NCI-H748 treated with DMSO at 0.1 percent for 48 hours (cell line): ENCODE measurements around the gene PCDH12.

Source experiments
- DNase-seq: peaks from one replicate; lab custom pipeline; 2025; lab: John Stamatoyannopoulos, UW

PCDH12 gene

DNA sequence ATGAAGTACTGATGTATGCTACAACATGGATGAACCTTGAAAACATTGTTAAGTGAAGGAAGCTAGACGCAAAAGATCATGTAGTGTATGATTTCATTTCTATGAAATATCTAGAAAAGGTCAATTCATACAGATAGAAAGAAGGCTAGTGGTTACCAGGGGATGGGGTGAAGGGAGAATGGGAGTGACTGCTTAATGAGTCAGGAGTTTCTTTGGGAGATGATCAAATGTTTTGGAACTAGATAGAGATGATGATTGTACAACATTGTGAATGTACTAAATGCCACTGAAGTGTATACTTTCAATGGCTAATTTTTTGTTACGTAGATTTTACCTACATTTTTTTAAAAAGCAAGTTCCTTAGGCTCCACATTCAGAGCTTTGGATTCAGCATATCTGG, 49.2 kb downstream of the PCDH12 start:
- no peak for DNase-seq

DNA sequence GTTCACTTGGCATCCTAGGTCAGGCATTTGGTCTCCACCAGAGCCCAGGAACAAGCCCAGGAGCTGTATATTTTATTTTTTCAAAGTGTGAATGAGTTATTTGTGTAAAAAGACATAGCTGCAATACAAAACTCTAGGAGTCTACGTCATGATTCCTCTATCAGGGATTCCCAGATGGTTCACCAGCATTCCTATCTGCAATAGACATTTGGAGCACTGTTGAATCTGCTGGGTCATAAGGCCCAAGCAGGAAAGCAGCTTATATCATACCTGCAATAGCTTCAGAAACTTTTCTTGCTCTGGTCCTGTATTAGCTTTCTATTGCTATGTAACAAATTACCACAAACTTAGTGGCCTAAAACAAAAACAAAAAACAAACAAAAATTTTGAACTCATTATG, 51.0 kb downstream of the PCDH12 start:
- no peak for DNase-seq

DNA sequence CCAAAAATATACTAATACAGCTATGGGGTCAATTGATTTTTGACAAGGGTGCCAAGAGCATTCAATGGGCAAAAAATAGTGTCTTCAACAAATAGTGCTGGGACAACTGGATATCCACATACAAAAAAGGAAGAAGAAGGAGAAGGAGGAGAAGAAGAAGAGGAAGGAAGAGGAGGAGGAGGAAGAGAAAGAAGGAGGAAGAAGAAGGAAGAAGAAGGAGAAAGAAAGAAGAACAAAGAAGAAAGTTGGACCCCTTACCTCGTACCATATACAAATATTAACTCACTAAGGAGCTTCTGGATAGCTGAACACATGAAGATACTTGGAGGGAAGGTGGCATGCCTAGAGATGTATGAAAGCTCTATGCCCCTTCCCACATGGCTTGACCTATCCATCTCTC, 51.5 kb downstream of the PCDH12 start:
- no peak for DNase-seq

DNA sequence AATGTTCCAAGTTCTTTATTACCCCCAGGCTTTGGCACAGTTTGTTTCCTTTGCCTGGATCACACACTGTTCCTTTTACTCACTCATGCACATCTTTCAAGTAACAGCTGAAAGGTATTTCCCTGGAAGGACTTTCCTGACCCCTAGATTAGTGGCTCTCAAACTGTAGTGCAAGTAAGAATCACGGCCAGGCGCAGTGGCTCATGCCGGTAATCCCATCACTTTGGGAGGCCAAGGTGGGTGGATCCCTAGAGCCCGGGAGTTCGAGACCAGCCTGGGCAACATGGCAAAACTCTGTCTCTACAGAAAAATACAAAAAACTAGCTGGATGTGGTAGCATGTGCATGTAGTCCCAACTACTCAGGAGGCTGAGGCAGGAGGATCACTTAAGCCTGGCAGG, 53.5 kb downstream of the PCDH12 start:
- no peak for DNase-seq

DNA sequence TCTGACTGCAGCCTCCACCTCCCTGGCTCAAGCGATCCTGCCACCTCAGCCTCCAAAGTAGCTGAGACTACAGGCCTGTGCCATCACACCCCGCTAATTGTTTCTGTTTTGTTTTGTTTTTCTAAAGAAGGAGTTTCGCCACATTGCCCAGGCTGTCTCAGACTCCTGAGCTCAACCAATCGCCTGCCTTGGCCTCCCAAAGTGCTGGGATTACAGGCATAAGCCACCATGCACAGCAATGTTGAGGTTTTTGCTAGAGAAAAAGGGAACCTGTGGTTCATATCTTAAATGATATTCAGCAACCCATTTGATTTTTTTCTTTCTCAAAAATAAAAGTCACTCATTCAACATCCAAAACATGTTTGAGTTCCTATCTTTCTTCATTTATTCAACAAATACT, 54.7 kb downstream of the PCDH12 start:
- no peak for DNase-seq

DNA sequence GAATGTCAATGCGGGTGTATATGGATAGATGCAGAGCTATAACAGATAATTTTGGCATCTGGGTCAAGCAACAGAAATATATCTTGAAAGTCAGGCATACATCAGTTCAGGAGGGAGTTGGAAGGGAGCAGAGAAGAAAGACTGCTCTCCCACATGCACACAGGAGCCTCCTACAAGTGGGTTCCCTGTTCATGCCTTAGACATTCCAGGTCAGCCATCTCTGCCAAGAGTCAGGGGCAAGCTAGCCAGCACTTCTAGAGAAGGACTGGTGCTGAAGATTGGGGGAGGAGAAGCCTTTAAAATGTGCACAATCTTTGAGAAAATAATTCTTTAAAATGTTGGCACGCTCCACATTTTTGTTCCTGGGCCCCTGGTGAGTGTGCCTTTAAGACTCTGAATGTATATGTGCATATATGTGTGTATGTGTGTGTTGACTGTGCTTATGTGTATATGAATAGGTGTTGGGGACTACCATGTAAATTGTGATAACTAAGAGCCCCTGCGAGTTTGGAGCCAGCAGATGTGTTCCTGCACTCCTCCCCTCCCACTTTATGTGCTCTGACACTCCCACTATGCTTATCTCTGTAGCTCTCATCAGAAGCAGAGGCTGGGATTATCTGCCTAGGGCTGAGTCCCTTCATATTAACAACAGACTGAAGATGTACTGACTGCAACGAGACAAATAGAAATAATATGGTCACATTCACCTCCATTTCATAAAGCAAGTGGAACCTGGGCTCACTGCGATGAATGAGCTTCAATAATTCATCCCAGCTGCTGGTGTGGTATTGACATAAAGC, 55.8 kb downstream of the PCDH12 start:
- no peak for DNase-seq

DNA sequence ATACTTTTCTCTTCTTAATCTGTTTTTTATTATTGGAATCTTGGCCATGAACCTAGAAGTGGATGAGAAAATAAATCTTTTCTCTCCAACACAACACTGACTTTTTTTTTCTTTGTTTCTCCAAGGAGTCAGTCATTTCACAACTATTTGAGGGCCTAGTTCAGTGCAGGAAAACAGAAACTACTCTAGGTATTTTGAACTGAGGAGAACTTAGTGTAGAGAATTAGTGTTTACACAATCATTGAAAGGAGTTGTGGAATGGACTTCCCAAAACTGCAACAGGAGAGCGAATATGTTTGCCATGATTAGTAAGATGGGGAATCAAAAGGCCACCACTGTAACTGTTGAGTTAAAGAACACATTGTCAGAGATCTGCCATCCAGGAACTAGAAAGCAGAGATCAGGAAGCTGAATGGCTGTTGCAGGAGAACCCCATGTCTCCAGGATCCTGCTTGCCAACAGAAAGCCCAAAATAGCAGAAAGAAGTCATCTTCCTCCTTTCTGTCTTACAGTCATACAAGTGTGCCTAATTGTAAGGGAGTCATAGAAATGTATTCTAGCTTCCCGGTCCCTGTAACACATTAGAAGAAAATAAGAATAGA, 59.5 kb downstream of the PCDH12 start:
- DNase-seq: no peak

DNA sequence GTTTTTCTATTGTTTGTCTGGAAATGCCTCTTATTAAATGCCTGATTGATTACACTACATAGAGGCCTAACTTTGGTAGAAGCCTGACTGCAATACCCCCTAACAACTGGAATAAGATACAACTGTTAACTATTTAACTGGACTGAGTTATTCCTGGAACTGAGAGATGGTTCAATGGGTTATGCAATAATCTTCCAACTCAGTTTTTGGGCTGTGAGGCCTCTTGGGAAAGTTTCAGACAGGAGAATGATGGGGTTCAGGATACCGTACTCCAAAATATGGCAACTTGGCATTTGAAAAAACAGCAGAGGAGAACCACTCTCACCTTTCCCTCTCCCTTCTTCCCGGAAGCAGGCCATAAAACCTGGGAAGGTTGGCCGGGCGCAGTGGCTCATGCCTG, 60.6 kb downstream of the PCDH12 start:
- no peak for DNase-seq
